ENCODE results near the gene RAPGEF5.

- TF ChIP-seq SUZ12 (IDR thresholded peaks at IDR 0.05; ENCODE audit: extremely low read depth, insufficient read depth, insufficient read length) (no peak), ZNF274 (IDR thresholded peaks at IDR 0.05; ENCODE audit: low read depth, low read length) (no peak), YY1 (IDR thresholded peaks at IDR 0.05; ENCODE audit: insufficient read depth, insufficient read length) (no peak)
These were observed 248.7 kb downstream of the RAPGEF5 start for GRCh38 chr7:22108151-22108845.

Data from NT2/D1 (cell line).